Activated T-helper 2 cell treated with anti-CD3 and anti-CD28 coated beads, Interferon-gamma antibody, Interleukin-2, Interleukin-4, amounts not matched to agents 10 μg/mL and 5 μg/mL and 100 μg/mL, durations not matched to agents 14 hours and 24 hours and 36 hours (primary cell): ENCODE results near the gene ARRDC5. TPM values are rescaled to one million over a fixed set of nuclear protein-coding genes. Genes with fewer than 3 reads are reported as not detected.
"Not testable (repeated sequence)": the region's sequence is repeated elsewhere in the genome, so short reads cannot be mapped to it uniquely, and the experiment has no call there.

Experiments
- DNase-seq: peaks from one replicate; pipeline ENCODE4 v3.0.0; 2021; ENCODE audit warnings: low spot score
- H3K27ac Mint-ChIP-seq: one replicate; pipeline ENCODE4 v1.8.0; 2021; ENCODE audit warnings: mixed read lengths
- H3K27me3 Mint-ChIP-seq: one replicate; pipeline ENCODE4 v1.8.0; 2021; ENCODE audit warnings: low read depth, mixed read lengths
- H3K36me3 Mint-ChIP-seq: one replicate; pipeline ENCODE4 v1.8.0; 2021; ENCODE audit warnings: low read depth, mixed read lengths
- H3K4me1 Mint-ChIP-seq: one replicate; pipeline ENCODE4 v1.8.0; 2021; ENCODE audit warnings: low read depth, mixed read lengths
- H3K4me3 Mint-ChIP-seq: one replicate; pipeline ENCODE4 v1.8.0; 2021; ENCODE audit warnings: low read depth, mild to moderate bottlenecking, moderate library complexity, mixed read lengths
- H3K9me3 Mint-ChIP-seq: one replicate; pipeline ENCODE4 v1.8.0; 2021; ENCODE audit warnings: mixed read lengths
- intact Hi-C: fragments of 100-400 bp; cut with micrococcal nuclease; formaldehyde crosslinking; loops from one replicate; pipeline ENCODE4 v1.15.1; 2023
- total RNA-seq: library from RNA; stranded (reverse); gene quantifications from 2 replicates; pipeline ENCODE4 v1.2.3, GENCODE V29; 2022

ARRDC5 gene
- total RNA-seq, 1 donor from 2014 or later, result 0.27 TPM

GRCh38 chr19:4908360-4908759 is 5.7 kb upstream of the ARRDC5 start:
- peaks cover 26% of the 10 kb centered on the region for H3K36me3 Mint-ChIP-seq
- H3K9me3 Mint-ChIP-seq, result no peaks in the 10 kb centered on the region
- no peaks in the 10 kb centered on the region for H3K27me3 Mint-ChIP-seq
- peaks cover 24% of the 10 kb centered on the region for H3K4me1 Mint-ChIP-seq
- intact Hi-C loops, result no loop called here
- H3K4me3 Mint-ChIP-seq, result peak overlapping the region; percentile 55
- no peak for DNase-seq
- H3K27ac Mint-ChIP-seq, result no peak overlapping the region

GRCh38 chr19:4906963-4907362 is 4.3 kb upstream of the ARRDC5 start:
- no peaks in the 10 kb centered on the region for H3K9me3 Mint-ChIP-seq
- no peak overlapping the region for H3K27ac Mint-ChIP-seq
- no peaks in the 10 kb centered on the region for H3K27me3 Mint-ChIP-seq
- H3K36me3 Mint-ChIP-seq, result peaks cover 12% of the 10 kb centered on the region
- no peak for DNase-seq
- H3K4me1 Mint-ChIP-seq, result peaks cover 11% of the 10 kb centered on the region
- no peak overlapping the region for H3K4me3 Mint-ChIP-seq
- intact Hi-C loops, result no loop called here

DNA sequence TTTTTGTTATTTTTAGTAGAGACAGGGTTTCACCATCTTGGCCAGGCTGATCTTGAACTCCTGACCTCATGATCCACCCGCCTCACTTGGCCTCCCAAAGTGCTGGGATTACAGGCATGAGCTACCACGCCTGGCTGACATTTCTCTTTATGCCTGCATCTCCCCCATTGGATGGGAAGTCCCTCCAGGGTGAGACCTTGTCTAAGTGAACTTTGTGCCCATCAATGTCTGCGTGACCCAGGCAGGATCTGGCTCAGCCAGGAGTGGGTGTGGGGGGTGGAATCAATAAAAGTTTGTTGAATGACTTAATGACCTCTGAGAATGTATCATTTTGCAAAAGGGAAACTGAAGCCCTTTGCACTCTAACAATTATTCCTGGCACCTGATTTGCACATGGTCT is 1.8 kb upstream of the ARRDC5 start:
- no peaks in the 10 kb centered on the region for H3K27me3 Mint-ChIP-seq
- peaks cover 1% of the 10 kb centered on the region for H3K4me1 Mint-ChIP-seq
- DNase-seq, result no peak
- intact Hi-C loops, result no loop called here
- H3K4me3 Mint-ChIP-seq, result no peak overlapping the region
- no peaks in the 10 kb centered on the region for H3K36me3 Mint-ChIP-seq
- H3K27ac Mint-ChIP-seq, result no peak overlapping the region
- H3K9me3 Mint-ChIP-seq, result no peaks in the 10 kb centered on the region

GRCh38 chr19:4900879-4901278 is 1.8 kb downstream of the ARRDC5 start:
- H3K27ac Mint-ChIP-seq, H3K36me3 Mint-ChIP-seq, H3K27me3 Mint-ChIP-seq, H3K9me3 Mint-ChIP-seq, H3K4me1 Mint-ChIP-seq, intact Hi-C loops, DNase-seq, H3K4me3 Mint-ChIP-seq: not testable (repeated sequence)

DNA sequence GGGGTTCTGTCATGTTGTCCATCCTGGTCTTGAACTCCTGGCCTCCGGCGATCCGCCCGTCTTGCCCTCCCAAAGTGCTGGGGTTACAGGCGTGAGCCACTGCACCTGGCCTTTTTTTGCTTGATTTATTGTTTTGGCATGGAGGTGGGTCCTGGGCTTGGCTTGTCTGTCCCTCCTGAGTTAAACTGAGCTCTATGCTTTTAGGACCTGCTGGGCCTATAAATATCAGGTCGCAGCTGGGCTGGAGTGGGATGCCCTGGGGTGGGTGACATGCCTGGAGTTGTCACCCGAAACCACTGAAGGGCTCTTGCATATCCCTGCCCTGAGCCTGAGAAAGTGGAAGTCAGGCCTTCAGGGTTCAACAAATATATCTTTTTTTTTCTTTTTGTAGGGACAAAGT is 5.5 kb downstream of the ARRDC5 start:
- intact Hi-C loops, result no loop called here
- Mint-ChIP-seq H3K4me3 (no peak overlapping the region), H3K36me3 (no peaks in the 10 kb centered on the region), H3K27ac (no peak overlapping the region), H3K9me3 (no peaks in the 10 kb centered on the region), H3K4me1 (no peaks in the 10 kb centered on the region), H3K27me3 (no peaks in the 10 kb centered on the region)
- no peak for DNase-seq

DNA sequence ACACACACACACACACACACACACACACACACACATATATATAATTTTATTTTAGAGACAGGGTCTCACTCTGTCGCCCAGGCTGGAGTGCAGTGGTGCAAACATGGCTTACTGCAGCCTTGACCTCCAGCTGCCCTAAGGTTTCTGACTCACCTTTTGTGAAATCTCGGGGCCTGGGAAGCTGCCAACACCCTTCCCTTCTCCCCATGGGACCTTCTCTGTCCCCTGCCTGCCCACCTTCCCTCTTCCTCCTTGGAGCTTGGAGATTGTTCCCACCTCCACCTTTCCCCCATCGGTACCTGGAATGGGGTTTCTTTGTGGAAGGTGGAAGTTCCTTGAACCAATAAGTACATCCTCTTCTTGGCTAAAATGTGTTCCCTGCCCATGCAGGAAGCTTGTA is 6.3 kb downstream of the ARRDC5 start:
- no peaks in the 10 kb centered on the region for H3K4me1 Mint-ChIP-seq
- no peaks in the 10 kb centered on the region for H3K36me3 Mint-ChIP-seq
- no peaks in the 10 kb centered on the region for H3K9me3 Mint-ChIP-seq
- no peak for DNase-seq
- no peak overlapping the region for H3K27ac Mint-ChIP-seq
- intact Hi-C loops, result no loop called here
- H3K27me3 Mint-ChIP-seq, result no peaks in the 10 kb centered on the region
- no peak overlapping the region for H3K4me3 Mint-ChIP-seq

- H3K27me3 Mint-ChIP-seq, DNase-seq, intact Hi-C loops, H3K9me3 Mint-ChIP-seq, H3K4me1 Mint-ChIP-seq, H3K36me3 Mint-ChIP-seq, H3K4me3 Mint-ChIP-seq, H3K27ac Mint-ChIP-seq: not testable (repeated sequence)
These were observed 9.7 kb downstream of the ARRDC5 start for GRCh38 chr19:4892962-4893361.

GRCh38 chr19:4891066-4891465 is 11.6 kb downstream of the ARRDC5 start:
- intact Hi-C loops, result no loop called here
- no peak overlapping the region for H3K27ac Mint-ChIP-seq
- H3K27me3 Mint-ChIP-seq, result no peaks in the 10 kb centered on the region
- no peaks in the 10 kb centered on the region for H3K9me3 Mint-ChIP-seq
- no peak for DNase-seq
- no peak overlapping the region for H3K4me3 Mint-ChIP-seq
- H3K36me3 Mint-ChIP-seq, result no peaks in the 10 kb centered on the region
- no peaks in the 10 kb centered on the region for H3K4me1 Mint-ChIP-seq

GRCh38 chr19:4889034-4889815 is 13.5 kb downstream of the ARRDC5 start:
- no peaks in the 10 kb centered on the region for H3K36me3 Mint-ChIP-seq

DNA sequence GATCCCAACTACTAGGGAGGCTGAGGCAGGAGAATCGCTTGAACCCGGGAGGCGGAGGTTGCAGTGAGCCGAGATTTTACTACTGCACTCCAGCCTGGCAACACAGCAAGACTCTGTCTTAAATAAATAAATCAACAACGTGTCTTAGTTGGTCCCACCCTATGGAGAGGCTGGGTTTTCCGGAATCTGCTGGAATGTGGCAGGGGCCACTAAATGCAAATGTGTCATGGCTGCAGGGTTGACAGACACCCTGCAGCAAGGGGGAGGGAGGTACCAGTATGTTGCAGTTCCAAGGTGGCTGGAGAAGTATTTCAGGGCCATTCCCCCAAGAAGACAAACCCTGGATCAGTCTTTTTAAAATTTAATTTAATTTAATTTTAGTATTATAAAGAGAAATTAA is 14.9 kb downstream of the ARRDC5 start:
- H3K4me3 Mint-ChIP-seq, H3K27ac Mint-ChIP-seq, H3K9me3 Mint-ChIP-seq, intact Hi-C loops, H3K4me1 Mint-ChIP-seq, DNase-seq, H3K27me3 Mint-ChIP-seq, H3K36me3 Mint-ChIP-seq: not testable (repeated sequence)

More at GRCh38 chr19:4889034-4889815, 13.5 kb downstream of the ARRDC5 start:
- no peak for DNase-seq
- H3K4me1 Mint-ChIP-seq, result no peaks in the 10 kb centered on the region
- H3K27ac Mint-ChIP-seq, result no peak overlapping the region
- no peak overlapping the region for H3K4me3 Mint-ChIP-seq
- no peaks in the 10 kb centered on the region for H3K9me3 Mint-ChIP-seq
- intact Hi-C loops, result no loop called here
- H3K27me3 Mint-ChIP-seq, result no peaks in the 10 kb centered on the region

DNA sequence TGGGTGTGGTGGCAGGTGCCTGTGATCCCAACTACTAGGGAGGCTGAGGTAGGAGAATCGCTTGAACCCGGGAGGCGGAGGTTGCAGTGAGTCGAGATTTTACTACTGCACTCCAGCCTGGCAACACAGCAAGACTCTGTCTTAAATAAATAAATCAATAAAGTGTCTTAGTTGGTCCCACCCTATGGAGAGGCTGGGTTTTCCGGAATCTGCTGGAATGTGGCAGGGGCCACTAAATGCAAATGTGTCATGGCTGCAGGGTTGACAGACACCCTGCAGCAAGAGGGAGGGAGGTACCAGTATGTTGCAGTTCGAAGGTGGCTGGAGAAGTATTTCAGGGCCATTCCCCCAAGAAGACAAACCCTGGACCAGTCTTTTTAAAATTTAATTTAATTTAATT is 17.7 kb downstream of the ARRDC5 start:
- intact Hi-C loops, H3K36me3 Mint-ChIP-seq, H3K4me1 Mint-ChIP-seq, H3K27ac Mint-ChIP-seq, DNase-seq, H3K4me3 Mint-ChIP-seq, H3K27me3 Mint-ChIP-seq, H3K9me3 Mint-ChIP-seq: not testable (repeated sequence)

GRCh38 chr19:4882874-4883273 is 19.8 kb downstream of the ARRDC5 start:
- intact Hi-C loops, H3K27ac Mint-ChIP-seq, H3K27me3 Mint-ChIP-seq, H3K4me3 Mint-ChIP-seq, H3K9me3 Mint-ChIP-seq, DNase-seq, H3K36me3 Mint-ChIP-seq, H3K4me1 Mint-ChIP-seq: not testable (repeated sequence)

DNA sequence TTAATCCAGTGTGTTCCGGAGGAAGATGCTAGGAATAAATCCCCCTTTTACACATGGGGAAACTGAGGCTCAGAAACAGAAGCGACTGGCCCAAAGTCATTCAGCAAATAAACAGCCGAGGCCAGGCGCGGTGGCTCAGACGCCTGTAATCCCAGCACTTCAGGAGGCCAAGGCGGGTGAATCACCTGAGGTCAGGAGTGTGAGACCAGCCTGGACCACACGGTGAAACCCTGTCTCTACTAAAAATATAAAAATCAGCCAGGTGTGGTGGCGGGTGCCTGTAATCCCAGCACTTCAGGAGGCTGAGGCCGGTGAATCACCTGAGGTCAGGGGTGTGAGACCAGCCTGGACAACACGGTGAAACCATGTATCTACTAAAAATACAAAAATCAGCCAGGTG is 23.7 kb downstream of the ARRDC5 start:
- intact Hi-C loops, result no loop called here
- H3K9me3 Mint-ChIP-seq, result no peaks in the 10 kb centered on the region

GRCh38 chr19:4878491-4878968 is 24.2 kb downstream of the ARRDC5 start:
- Mint-ChIP-seq H3K27ac (no peak overlapping the region), H3K4me3 (no peak overlapping the region), H3K36me3 (no peaks in the 10 kb centered on the region), H3K27me3 (no peaks in the 10 kb centered on the region), H3K9me3 (no peaks in the 10 kb centered on the region), H3K4me1 (no peaks in the 10 kb centered on the region)
- intact Hi-C loops, result no loop called here
- DNase-seq, result no peak

More for the DNA sequence above, 23.7 kb downstream of the ARRDC5 start:
- Mint-ChIP-seq H3K27ac (no peak overlapping the region), H3K4me1 (no peaks in the 10 kb centered on the region), H3K27me3 (no peaks in the 10 kb centered on the region), H3K36me3 (no peaks in the 10 kb centered on the region), H3K4me3 (no peak overlapping the region)
- DNase-seq, result no peak
